GM12891 (cell line): ENCODE results near the gene COX8C.

Source experiments
- POLR2A ChIP-seq: IDR thresholded peaks from 2 replicates; pipeline ENCODE4 v1.6.1; 2011; ENCODE audit warnings: low read depth, low read length, control low read depth
- POLR2AphosphoS5 ChIP-seq: IDR thresholded peaks from 2 replicates; pipeline ENCODE4 v1.6.1; 2011; ENCODE audit warnings: low read depth, low read length, control low read depth
- SPI1 ChIP-seq: IDR thresholded peaks from 2 replicates; pipeline ENCODE4 v1.6.1; 2011; ENCODE audit warnings: low read depth, low read length, control low read depth
- TAF1 ChIP-seq: IDR thresholded peaks from 2 replicates; pipeline ENCODE4 v1.6.1; 2011; ENCODE audit warnings: low read depth, low read length, control low read depth

GRCh38 chr14:93317875-93318807, 28.8 kb upstream of the COX8C start:
- TF ChIP-seq POLR2AphosphoS5 (no peak), POLR2A (no peak), TAF1 (no peak), SPI1 (no peak)
